GM21515 (cell line): ENCODE measurements around the gene TRIP4.
"Not testable (repeated sequence)": the region's sequence is repeated elsewhere in the genome, so short reads cannot be mapped to it uniquely, and the experiment has no call there.

Experiments
- ATAC-seq: cut with Tn5 transposase; IDR thresholded peaks from one replicate; pipeline ENCODE4 v1.9.1; 2021; ENCODE audit not compliant: unreplicated experiment

TRIP4 gene

DNA sequence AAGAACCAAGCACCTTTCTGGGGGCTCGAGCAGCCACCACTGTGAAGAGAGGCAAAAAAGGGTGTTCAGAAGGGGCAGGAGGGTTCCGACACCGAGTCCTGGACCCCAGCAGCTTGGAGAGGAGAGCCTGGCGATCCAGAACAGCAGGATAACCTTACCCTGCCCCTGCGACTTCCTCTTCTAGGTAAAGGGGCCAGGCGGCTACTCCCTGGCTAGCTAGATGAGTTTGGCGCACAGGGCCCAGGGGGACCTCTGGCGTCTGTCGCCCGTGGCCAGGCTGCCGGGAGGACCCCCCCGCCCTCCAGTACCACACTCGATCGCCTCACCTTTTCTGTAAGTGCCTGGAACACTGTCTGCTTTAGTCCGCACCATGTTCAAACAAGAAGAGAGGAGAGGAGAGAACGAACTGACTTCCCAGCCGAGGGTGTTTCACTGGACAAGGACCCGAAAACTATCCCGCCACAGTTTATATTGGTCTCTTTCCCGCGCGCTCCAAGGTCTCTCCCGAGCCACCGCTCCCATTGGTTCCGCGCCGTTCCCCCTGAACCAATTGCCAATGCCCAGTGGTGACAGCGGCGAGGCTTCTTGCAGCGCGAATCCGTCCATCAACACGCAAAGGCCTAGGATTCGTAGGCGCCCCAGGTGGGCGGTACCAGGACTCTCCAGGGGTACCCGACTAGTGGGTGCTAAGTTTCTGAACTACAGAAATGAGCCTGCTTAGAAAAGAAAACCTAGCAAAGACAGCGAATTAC is 6.5 kb upstream of the TRIP4 start, which contains the start of gene PCLAF:
TSS of gene PCLAF (minus strand) at position 442 of the 752 bp plus-strand sequence. CDS start at position 372, 70 bp downstream.
- peak; percentile 93 for ATAC-seq

DNA sequence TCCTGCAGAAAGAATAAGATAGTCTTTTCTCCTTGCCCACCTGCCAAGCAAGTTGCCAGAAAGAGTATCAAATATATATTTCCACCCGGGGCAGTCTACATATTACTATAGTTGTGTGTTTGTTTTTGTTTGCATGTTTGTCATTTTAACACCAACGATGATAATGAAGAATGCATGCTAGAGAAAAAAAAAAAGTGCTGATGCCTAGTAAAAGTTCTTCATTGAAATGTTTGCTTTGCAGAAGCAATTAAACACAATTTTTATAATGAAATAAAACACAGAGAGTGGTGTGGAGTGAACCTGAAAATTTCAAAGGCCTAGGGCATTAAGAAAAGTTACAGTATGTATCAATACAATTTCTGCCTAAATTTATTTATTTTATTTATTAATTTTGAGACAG is 3.9 kb upstream of the TRIP4 start:
- no peak for ATAC-seq

- no peak for ATAC-seq
Observed at GRCh38 chr15:64386291-64386690, 1.3 kb upstream of the TRIP4 start.

- no peak for ATAC-seq
Observed at GRCh38 chr15:64389036-64389435, 1.4 kb downstream of the TRIP4 start.

- not testable (repeated sequence) for ATAC-seq
Observed at GRCh38 chr15:64392471-64392870, 4.8 kb downstream of the TRIP4 start.

- no peak for ATAC-seq
Observed at GRCh38 chr15:64396789-64397188, 9.2 kb downstream of the TRIP4 start.

DNA sequence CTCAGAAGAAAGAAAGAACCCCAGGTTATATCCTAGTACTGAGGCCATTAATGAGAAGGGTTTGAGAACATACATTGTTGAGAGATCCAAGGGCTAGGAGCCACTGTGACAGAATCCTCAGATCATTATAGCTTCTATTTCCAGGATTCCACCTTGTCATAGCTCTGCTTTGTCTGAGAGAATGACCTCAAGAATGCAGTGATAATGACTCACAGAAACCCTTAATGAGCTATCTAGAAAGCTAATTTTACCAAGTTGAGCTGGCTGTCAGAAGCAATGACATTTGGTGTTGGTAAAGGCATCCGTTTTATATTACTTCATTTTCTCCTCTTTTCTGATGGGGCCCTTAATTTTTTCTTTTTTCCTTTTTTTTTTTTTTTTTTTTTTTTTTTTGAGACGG is 10.9 kb downstream of the TRIP4 start:
- no peak for ATAC-seq

GRCh38 chr15:64400583-64400982 is 12.9 kb downstream of the TRIP4 start:
- ATAC-seq: no peak

GRCh38 chr15:64412216-64412615 is 24.6 kb downstream of the TRIP4 start:
- ATAC-seq: no peak

- ATAC-seq: no peak
Observed at GRCh38 chr15:64422697-64423096, 35.1 kb downstream of the TRIP4 start.

GRCh38 chr15:64423970-64424369 is 36.3 kb downstream of the TRIP4 start:
- no peak for ATAC-seq

GRCh38 chr15:64425221-64425620 is 37.6 kb downstream of the TRIP4 start:
- ATAC-seq: no peak

GRCh38 chr15:64426845-64427465 is 39.3 kb downstream of the TRIP4 start:
- ATAC-seq: no peak

DNA sequence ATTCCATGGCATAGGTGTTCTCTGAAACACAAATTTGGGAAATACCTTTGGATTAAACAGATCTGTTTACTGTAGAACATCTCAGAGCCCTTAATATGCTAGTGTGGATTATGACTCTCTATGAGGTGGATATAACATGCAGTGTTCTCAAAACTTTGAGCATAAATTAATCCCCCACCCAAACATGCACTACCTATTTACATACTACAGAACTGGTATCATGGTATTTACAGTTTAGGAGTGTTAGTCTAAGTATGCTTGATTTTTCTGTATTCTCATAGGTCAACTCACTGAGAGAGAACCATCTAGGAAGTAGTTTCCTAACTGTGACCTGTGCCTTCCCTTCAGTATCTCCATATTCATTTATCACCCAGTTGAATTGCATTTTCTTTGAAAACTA is 41.8 kb downstream of the TRIP4 start:
- no peak for ATAC-seq

- no peak for ATAC-seq
Observed at GRCh38 chr15:64430000-64430735, 42.5 kb downstream of the TRIP4 start.

DNA sequence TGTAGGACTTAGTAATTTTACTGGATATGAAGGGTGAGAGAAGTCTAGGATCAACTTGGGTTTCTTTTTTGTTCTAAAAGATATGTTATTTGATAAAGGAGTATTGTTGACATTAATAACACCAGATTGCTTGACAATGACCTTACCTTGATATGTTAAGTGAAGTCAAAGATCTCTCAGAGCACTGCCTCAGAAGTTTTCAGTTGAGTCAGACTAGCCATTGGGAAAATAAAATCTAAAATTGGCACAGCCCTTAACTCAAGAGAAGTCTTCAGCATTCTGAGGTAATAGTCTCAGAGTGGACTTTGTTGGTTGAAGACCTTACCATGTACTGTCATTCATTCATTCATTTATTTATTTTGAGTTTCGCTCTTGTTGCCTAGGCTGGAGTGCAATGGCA is 50.3 kb downstream of the TRIP4 start:
- ATAC-seq: no peak

GRCh38 chr15:64438653-64439447 is 51.2 kb downstream of the TRIP4 start:
- ATAC-seq: no peak

DNA sequence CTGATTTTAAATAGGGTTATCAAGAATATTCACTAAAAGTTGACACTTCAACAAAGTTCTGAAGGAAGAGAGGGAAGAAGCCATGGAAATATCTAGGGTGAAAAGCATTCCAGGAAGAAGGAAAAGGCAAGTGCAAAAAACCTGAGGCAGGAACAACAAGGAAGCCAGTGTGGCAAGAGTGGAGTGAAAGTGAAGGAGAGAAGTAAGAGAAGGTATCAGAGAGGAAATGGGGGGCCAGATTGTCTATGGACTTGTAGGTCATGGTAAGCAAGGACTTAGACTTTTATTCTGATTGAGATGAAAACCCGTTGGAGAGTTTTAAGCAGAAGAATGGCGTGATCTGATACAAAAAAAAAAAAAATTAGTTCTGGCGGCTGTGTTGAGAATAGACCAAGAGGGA is 54.2 kb downstream of the TRIP4 start:
- ATAC-seq: no peak

- ATAC-seq: no peak
Observed at GRCh38 chr15:64443016-64443415, 55.4 kb downstream of the TRIP4 start.

GRCh38 chr15:64443747-64444621 is 56.3 kb downstream of the TRIP4 start:
- ATAC-seq: peak; percentile 46
